Testis (tissue), 3 donors: ENCODE results near the gene TGM6. TPM values are rescaled to one million over a fixed set of nuclear protein-coding genes. Genes with fewer than 3 reads are reported as not detected.

ENCODE experiments used
- DNase-seq: peaks from one replicate; pipeline ENCODE4 v3.0.0-alpha.2; 2019
- H3K27ac ChIP-seq, 2 donors: fragments of 200-600 bp; sonication (generic); one replicate each; pipeline ENCODE4 v1.5.1; 2019
- H3K27me3 ChIP-seq: fragments of 200-600 bp; sonication (generic); one replicate; pipeline ENCODE4 v1.5.1; 2019
- H3K36me3 ChIP-seq: fragments of 200-600 bp; sonication (generic); one replicate; pipeline ENCODE4 v1.5.1; 2017; ENCODE audit warnings: low read depth; ENCODE audit errors: missing control alignments
- H3K4me1 ChIP-seq: fragments of 200-600 bp; sonication (generic); one replicate; pipeline ENCODE4 v1.5.1; 2019
- H3K4me3 ChIP-seq, 2 donors: fragments of 200-600 bp; sonication (generic); one replicate each; pipeline ENCODE4 v1.5.1; 2017 to 2019
- H3K9me3 ChIP-seq: fragments of 200-600 bp; sonication (generic); one replicate; pipeline ENCODE4 v1.5.1; 2017
- POLR2A ChIP-seq: fragments of 450-650 bp; IDR thresholded peaks from one replicate; pipeline ENCODE4 v1.6.1; 2017; ENCODE audit warnings: antibody characterized with exemption, mild to moderate bottlenecking, moderate library complexity
- WGBS, 2 donors: methylation state at CpG; one replicate each; pipeline ENCODE4 v1.1.5; 2018; 5-methylcytosine and 5-hydroxymethylcytosine counted together
- intact Hi-C: fragments of 100-400 bp; cut with DNase I; formaldehyde crosslinking; loops from one replicate; pipeline ENCODE4 v1.15.1; 2023; ENCODE audit warnings: low total_unique reads
- polyA plus RNA-seq: library from polyadenylated mRNA; stranded (reverse); fragments of 350-450 nt; fragmentation: Illumina TruSeq; extraction: RNeasy Lipid Tissue Mini Kit (QIAGEN cat#74804); gene quantifications from one replicate; pipeline ENCODE4 v1.2.3, GENCODE V29; 2014; ENCODE audit warnings: low read depth, low replicate concordance; ENCODE audit not compliant: insufficient read depth
- total RNA-seq, 2 donors: library from RNA; depleted of rRNA; stranded (reverse); fragments of >200 nt; gene quantifications; one replicate each; pipeline ENCODE4 v1.2.3, GENCODE V29; 2016
- TF ChIP-seq, protein P1 (sequence below), 3 experiments: fragments of 450-650 bp in 2 of 3; fragments of 200-600 bp in 1 of 3; sonication (generic) in 1 of 3; IDR thresholded peaks; one replicate each; pipeline ENCODE4 v1.5.1; 2016 to 2019; ENCODE audit warnings: antibody characterized with exemption in 3 of 3, mild to moderate bottlenecking in 2 of 3, moderate library complexity in 1 of 3

TGM6 gene
- total and polyA plus RNA-seq, 3 donors from 2014 or later, result not detected

DNA sequence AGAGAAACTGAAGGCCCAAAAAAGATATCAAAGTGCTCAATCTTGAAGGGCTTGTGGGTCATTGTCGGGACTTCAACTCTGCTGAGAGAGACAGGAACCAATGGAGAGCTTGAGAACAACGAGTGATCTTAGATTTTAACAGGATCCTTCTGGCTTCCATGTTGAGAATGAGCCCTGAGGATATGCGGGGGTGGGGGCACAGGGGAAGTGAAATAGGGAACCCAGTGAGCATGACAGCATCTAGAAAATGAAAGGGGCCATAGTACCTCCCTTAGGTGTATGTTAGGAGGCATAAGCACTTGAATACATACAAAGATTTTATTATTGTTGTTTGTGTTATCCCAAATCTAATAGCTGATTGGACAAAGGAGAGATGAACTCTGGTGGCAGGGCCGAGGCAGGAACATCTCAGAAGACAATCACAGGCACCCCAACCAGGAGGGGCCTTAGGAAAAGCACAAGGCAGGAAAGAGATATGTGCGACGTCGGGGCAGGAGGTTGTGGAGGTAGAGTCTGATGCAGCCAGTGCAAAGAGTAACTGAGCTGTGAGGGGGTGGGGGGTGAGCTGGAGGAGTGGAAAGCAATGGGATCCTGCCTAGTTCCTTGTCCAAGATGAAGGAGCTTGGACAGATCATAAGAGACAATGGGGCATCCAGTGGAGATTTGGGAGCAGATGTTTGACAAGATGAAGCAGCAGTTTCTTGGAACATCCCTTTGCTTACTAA lies 10.4 kb downstream of the TGM6 start:
- WGBS, 2 donors, result 66 to 71% methylated on average over 7 of the region's 7 CpGs
- Histone ChIP-seq H3K27ac (no peak overlapping the region), H3K4me1 (no peaks in the 10 kb centered on the region), H3K4me3 (no peak overlapping the region), H3K9me3 (no peaks in the 10 kb centered on the region), H3K36me3 (no peaks in the 10 kb centered on the region), H3K27me3 (no peaks in the 10 kb centered on the region)
- no peak for TF ChIP-seq POLR2A
- TF ChIP-seq, protein P1, sequence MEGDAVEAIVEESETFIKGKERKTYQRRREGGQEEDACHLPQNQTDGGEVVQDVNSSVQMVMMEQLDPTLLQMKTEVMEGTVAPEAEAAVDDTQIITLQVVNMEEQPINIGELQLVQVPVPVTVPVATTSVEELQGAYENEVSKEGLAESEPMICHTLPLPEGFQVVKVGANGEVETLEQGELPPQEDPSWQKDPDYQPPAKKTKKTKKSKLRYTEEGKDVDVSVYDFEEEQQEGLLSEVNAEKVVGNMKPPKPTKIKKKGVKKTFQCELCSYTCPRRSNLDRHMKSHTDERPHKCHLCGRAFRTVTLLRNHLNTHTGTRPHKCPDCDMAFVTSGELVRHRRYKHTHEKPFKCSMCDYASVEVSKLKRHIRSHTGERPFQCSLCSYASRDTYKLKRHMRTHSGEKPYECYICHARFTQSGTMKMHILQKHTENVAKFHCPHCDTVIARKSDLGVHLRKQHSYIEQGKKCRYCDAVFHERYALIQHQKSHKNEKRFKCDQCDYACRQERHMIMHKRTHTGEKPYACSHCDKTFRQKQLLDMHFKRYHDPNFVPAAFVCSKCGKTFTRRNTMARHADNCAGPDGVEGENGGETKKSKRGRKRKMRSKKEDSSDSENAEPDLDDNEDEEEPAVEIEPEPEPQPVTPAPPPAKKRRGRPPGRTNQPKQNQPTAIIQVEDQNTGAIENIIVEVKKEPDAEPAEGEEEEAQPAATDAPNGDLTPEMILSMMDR (IDR thresholded peaks at IDR 0.05), result no peak
- no peak for DNase-seq
- intact Hi-C loops, result no loop called here

DNA sequence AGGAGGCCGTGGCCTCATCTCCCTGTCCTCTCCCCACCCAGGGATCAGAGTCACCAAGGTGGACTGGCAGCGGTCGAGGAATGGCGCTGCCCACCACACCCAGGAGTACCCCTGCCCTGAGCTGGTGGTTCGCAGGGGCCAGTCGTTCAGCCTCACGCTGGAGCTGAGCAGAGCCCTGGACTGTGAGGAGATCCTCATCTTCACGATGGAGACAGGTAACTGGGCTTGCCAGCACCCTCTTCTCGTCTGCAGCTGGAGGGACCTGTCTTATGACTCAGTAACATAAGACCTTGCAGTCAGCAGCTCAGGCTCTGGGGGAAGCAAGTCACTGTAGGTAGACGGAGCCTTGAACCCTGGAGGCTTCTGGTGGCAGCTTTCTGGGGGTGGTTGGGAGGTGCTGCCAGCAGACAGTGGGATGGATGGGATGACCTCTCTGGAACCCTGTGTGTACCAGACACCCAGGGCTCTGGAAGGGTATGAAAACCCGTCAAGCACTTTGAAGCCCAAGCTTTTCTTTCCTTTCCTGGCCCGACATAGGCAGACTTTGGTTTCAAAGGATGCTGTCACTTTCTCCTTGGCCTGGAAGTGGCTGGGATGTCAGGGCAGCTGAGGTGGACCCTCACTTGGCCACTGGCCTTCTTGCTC lies 13.8 kb downstream of the TGM6 start:
- intact Hi-C loops, result no loop called here
- Histone ChIP-seq H3K36me3 (no peaks in the 10 kb centered on the region), H3K27me3 (no peaks in the 10 kb centered on the region), H3K4me3 (no peak overlapping the region), H3K4me1 (no peaks in the 10 kb centered on the region), H3K9me3 (no peaks in the 10 kb centered on the region), H3K27ac (no peak overlapping the region)
- TF ChIP-seq, protein P1 (IDR thresholded peaks at IDR 0.05), result no peak
- TF ChIP-seq POLR2A, result no peak
- DNase-seq, result no peak
- 86 to 91% methylated on average over 8 to 12 of the region's 12 CpGs for WGBS, 2 donors

DNA sequence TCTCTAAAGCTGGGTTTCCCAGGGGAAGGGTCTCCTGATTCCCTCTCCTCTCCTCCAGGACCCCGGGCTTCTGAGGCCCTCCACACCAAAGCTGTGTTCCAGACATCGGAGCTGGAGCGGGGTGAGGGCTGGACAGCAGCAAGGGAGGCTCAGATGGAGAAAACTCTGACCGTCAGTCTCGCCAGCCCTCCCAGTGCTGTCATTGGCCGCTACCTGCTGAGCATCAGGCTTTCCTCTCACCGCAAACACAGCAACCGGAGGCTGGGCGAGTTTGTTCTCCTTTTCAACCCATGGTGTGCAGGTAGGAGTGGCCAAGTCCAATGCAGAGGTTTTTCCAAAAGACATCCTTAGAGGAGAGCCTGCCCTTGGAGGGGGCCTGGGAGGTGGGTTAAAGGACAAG lies 14.4 kb downstream of the TGM6 start:
- no peak overlapping the region for H3K27ac ChIP-seq
- TF ChIP-seq, protein P1 (IDR thresholded peaks at IDR 0.05), result no peak
- TF ChIP-seq POLR2A, result no peak
- intact Hi-C loops, result no loop called here
- DNase-seq, result no peak
- no peaks in the 10 kb centered on the region for H3K36me3 ChIP-seq
- no peaks in the 10 kb centered on the region for H3K4me1 ChIP-seq
- no peaks in the 10 kb centered on the region for H3K27me3 ChIP-seq
- no peak overlapping the region for H3K4me3 ChIP-seq
- WGBS, 2 donors, result 84 to 89% methylated on average over 9 of the region's 9 CpGs
- no peaks in the 10 kb centered on the region for H3K9me3 ChIP-seq

DNA sequence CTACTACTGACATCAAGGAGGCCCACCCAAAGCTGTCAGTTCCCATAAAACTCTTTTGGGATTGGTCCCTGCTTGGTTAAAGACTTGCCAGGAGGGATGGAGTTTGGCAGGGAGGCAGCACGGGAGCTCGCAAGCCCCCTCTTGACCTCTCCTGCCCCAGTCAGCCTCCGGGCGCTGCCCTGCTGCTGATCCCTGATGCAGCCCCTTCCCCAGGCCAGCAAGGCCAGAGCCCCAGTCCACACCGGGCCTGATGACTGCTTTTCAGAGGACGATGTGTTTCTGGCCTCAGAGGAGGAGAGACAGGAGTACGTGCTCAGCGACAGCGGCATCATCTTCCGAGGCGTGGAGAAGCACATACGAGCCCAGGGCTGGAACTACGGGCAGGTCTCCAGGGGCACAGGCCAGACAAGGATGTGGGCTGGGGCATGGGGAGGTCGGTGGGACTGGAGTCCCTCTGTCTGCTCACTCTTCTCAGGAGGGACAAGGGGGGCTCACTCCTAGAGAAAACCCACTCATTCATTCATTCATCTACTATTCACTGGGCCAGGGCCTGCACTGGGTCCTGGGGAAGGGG lies 15.6 kb downstream of the TGM6 start:
- no peak for DNase-seq
- H3K9me3 ChIP-seq, result no peaks in the 10 kb centered on the region
- TF ChIP-seq, protein P1 (IDR thresholded peaks at IDR 0.05), result no peak
- no peak for TF ChIP-seq POLR2A
- no peak overlapping the region for H3K4me3 ChIP-seq
- 82 to 85% methylated on average over 12 to 14 of the region's 14 CpGs for WGBS, 2 donors
- no peaks in the 10 kb centered on the region for H3K36me3 ChIP-seq
- no peaks in the 10 kb centered on the region for H3K27me3 ChIP-seq
- no peaks in the 10 kb centered on the region for H3K4me1 ChIP-seq
- H3K27ac ChIP-seq, result no peak overlapping the region
- intact Hi-C loops, result no loop called here
